Neuronal stem cell (in vitro differentiated cells): ENCODE data around the gene ATP6V0A1.
A peak's percentile ranks its signal among the peaks of the same experiment; 100 is the strongest.
"Not testable (repeated sequence)": the region's sequence is repeated elsewhere in the genome, so short reads cannot be mapped to it uniquely, and the experiment has no call there.

Experiments
- DNase-seq: peaks from one replicate; pipeline ENCODE4 v3.0.0-alpha.2; 2013; ENCODE audit warnings: low spot score
- H2AFZ ChIP-seq: one replicate; pipeline ENCODE4 v1.6.1; 2013; ENCODE audit warnings: mild to moderate bottlenecking, low read length, inconsistent platforms
- H2AK5ac ChIP-seq: 2 replicates; pipeline ENCODE4 v1.6.1; 2013; ENCODE audit warnings: low read depth, mild to moderate bottlenecking, inconsistent platforms, low read length, moderate library complexity, mixed read lengths
- H2BK120ac ChIP-seq: 2 replicates; pipeline ENCODE4 v1.6.1; 2013; ENCODE audit warnings: low read depth, mild to moderate bottlenecking, inconsistent platforms, low read length, moderate library complexity, mixed read lengths
- H2BK12ac ChIP-seq: one replicate; pipeline ENCODE4 v1.6.1; 2013; ENCODE audit warnings: low read length, inconsistent platforms
- H2BK15ac ChIP-seq: 2 replicates; pipeline ENCODE4 v1.6.1; 2013; ENCODE audit warnings: mild to moderate bottlenecking, low read length, inconsistent platforms, mixed read lengths
- H2BK5ac ChIP-seq: one replicate; pipeline ENCODE4 v1.6.1; 2013; ENCODE audit warnings: inconsistent platforms, mild to moderate bottlenecking, low read length, moderate library complexity
- H3K14ac ChIP-seq: one replicate; pipeline ENCODE4 v1.6.1; 2013; ENCODE audit warnings: low read length, inconsistent platforms
- H3K18ac ChIP-seq: 2 replicates; pipeline ENCODE4 v1.6.1; 2013; ENCODE audit warnings: low read length, inconsistent platforms
- H3K23ac ChIP-seq: 2 replicates; pipeline ENCODE4 v1.6.1; 2013; ENCODE audit warnings: low read depth, mild to moderate bottlenecking, mixed read lengths, low read length, inconsistent platforms; ENCODE audit not compliant: poor library complexity
- H3K27ac ChIP-seq: replicated peaks from 3 replicates; pipeline ENCODE4 v1.5.1; 2013; ENCODE audit warnings: low read length, inconsistent platforms
- H3K27me3 ChIP-seq, 3 experiments: 2 replicates each; pipeline ENCODE4 v1.6.1; 2013; ENCODE audit warnings: low read length in 3 of 3, mild to moderate bottlenecking in 2 of 3, inconsistent platforms in 1 of 3, low read depth in 1 of 3, mixed read lengths in 1 of 3, moderate library complexity in 1 of 3; ENCODE audit not compliant: control insufficient read depth in 3 of 3, insufficient read depth in 3 of 3
- H3K36me3 ChIP-seq, 2 donors: replicated peaks in 1 of 2; 2 replicates each; pipeline ENCODE4 v1.6.1; 2013; ENCODE audit warnings: low read length in 2 of 2; ENCODE audit not compliant: control insufficient read depth in 2 of 2, insufficient read depth in 2 of 2
- H3K4ac ChIP-seq: 2 replicates; pipeline ENCODE4 v1.6.1; 2013; ENCODE audit warnings: inconsistent platforms, mild to moderate bottlenecking, low read length, moderate library complexity
- H3K4me1 ChIP-seq, 2 donors: 1 replicate in 1 of 2; 2 replicates in 1 of 2; pipeline ENCODE4 v1.6.1; 2013; ENCODE audit warnings: low read length in 2 of 2, low read depth in 1 of 2; ENCODE audit not compliant: control insufficient read depth in 2 of 2, insufficient read depth in 1 of 2
- H3K4me2 ChIP-seq: one replicate; pipeline ENCODE4 v1.6.1; 2013; ENCODE audit warnings: mild to moderate bottlenecking, low read length, inconsistent platforms; ENCODE audit not compliant: insufficient read depth, poor library complexity, severe bottlenecking
- H3K4me3 ChIP-seq, 2 donors: 2 replicates each; pipeline ENCODE4 v1.5.1; 2013; ENCODE audit warnings: low read length in 2 of 2, mild to moderate bottlenecking in 2 of 2, inconsistent platforms in 1 of 2, moderate library complexity in 1 of 2
- H3K79me1 ChIP-seq: one replicate; pipeline ENCODE4 v1.6.1; 2013; ENCODE audit warnings: low read depth, mild to moderate bottlenecking, inconsistent platforms, low read length, moderate library complexity
- H3K9ac ChIP-seq: one replicate; pipeline ENCODE4 v1.6.1; 2013; ENCODE audit warnings: mild to moderate bottlenecking, low read depth, low read length, inconsistent platforms; ENCODE audit not compliant: poor library complexity
- H3K9me3 ChIP-seq, 2 donors: replicated peaks in 1 of 2; 2 replicates each; pipeline versions ENCODE3 to v1.6.1; 2013; ENCODE audit warnings: low read length in 2 of 2, mild to moderate bottlenecking in 2 of 2, inconsistent platforms in 1 of 2, low read depth in 1 of 2, mixed read lengths in 1 of 2, moderate library complexity in 1 of 2; ENCODE audit not compliant: control insufficient read depth in 2 of 2, insufficient read depth in 1 of 2
- H4K8ac ChIP-seq: one replicate; pipeline ENCODE4 v1.6.1; 2013; ENCODE audit warnings: low read depth, mild to moderate bottlenecking, inconsistent platforms, low read length, moderate library complexity
- H4K91ac ChIP-seq: one replicate; pipeline ENCODE4 v1.6.1; 2013; ENCODE audit warnings: low read length, low read depth, mild to moderate bottlenecking, inconsistent platforms; ENCODE audit not compliant: poor library complexity
- WGBS, 2 donors: extraction: QIAGEN DNeasy Blood & Tissue Kit; methylation state at CpG; one replicate each; pipeline ENCODE4 v1.1.7; 2013; ENCODE audit warnings: missing lambda C conversion rate in 2 of 2, mixed read lengths in 1 of 2; ENCODE audit not compliant: insufficient read length in 2 of 2, insufficient replicate concordance in 1 of 2; ENCODE audit errors: extremely low coverage in 2 of 2; 5-methylcytosine and 5-hydroxymethylcytosine counted together

The ATP6V0A1 gene

DNA sequence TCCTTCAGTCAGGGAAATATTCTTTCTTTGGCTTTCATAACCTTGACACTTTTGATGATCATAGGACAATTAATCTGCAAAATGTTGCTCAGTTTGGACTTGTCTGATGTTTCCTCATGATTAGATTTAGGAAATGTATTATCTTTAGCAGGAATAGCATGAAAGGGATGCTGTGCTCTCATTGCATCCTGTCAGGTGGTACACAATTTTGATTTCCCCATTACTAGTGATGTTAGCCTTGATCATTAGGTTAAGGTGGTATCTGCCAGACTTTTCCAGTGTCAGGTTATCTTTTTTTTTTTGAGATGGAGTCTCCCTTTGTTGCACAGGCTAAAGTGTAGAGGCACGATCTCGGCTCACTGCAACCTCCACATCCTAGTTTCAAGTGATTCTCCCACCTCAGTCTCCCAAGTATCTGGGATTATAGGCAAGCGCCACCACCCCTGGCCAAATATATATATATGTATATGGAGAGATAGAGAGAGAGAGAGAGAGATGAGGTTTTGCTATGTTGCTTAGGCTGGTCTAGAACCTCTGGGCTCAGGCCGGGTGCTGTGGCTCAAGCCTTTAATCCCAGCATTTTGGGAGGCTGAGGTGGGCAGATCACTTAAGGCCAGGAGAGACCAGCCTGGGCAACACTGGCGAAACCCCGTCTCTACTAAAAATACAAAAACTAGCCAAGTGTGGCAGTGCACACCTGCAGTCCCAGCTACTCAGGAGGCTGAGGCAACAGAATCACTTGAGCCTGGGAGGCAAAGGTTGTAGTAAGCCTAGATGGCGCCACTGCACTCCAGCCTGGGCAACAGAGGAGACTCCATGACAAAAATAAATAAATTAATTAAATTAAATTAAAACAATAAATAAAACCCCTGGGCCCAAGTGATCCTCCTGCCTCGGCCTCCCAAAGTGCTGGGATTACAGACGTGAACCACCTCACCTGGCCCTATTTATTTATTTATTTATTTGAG is 19.8 kb upstream of the ATP6V0A1 start:
- Histone ChIP-seq H2AK5ac (no peak overlapping the region), H3K4me2 (no peak overlapping the region), H3K23ac (no peak overlapping the region), H3K14ac (no peak overlapping the region), H3K18ac (no peak overlapping the region), H3K79me1 (no peaks in the 10 kb centered on the region), H3K4ac (no peak overlapping the region), H3K9ac (no peak overlapping the region), H2BK15ac (no peak overlapping the region), H4K91ac (no peak overlapping the region), H3K36me3 (no peaks in the 10 kb centered on the region), H4K8ac (no peak overlapping the region), H3K27me3 (no peaks in the 10 kb centered on the region), H2BK120ac (no peak overlapping the region), H2BK12ac (no peak overlapping the region), H2BK5ac (no peak overlapping the region), H3K9me3 (no peaks in the 10 kb centered on the region), H3K27ac (no peak overlapping the region), H3K4me3 (no peak overlapping the region), H3K4me1 (peaks cover 2 to 5% of the 10 kb centered on the region in 2 donors), H2AFZ (no peak overlapping the region)
- no CpG with 5 or more reads among the region's 9 CpGs for WGBS, 2 donors
- DNase-seq: no peak

DNA sequence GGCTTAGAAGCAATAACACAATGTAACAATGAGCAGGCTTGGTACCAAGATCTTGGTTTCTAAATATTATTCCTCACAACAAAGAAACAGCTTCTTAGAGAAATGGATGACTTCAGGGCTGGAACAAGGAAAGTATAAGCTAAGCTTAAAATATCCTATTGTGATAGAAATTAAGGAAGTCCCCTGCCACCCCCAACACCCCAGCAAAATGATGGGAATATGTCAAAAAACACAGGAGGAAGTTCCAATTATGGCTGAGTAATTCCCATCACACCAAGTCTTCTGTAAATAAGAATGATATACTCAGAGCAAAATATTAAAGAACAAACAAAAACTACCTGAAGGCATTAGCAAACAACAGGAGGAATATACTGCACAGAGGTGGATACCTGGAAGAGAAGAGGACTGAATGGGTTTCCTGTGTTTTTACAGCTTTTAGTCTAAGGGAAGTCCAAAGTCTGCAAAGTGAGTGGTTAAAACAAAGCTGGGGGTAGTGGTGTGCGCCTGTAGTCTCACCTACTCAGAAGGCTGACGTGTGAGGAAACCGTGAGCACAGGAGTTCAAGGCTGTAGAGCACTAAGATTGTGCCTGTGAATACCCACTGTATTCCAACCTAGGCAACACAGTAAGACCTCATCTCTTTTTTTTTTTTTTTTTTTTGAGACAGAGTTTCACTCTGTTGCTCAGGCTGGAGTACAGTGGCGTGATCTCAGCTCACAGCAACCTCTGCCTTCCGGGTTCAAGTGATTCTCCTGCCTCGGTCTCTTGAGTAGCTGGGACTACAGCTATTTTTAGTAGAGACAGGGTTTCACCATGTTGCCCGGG is 17.1 kb upstream of the ATP6V0A1 start:
- Histone ChIP-seq H3K14ac (no peak overlapping the region), H3K4me2 (no peak overlapping the region), H3K27me3 (no peaks in the 10 kb centered on the region), H3K27ac (no peak overlapping the region), H4K8ac (no peak overlapping the region), H2BK120ac (no peak overlapping the region), H3K4me3 (no peak overlapping the region), H2BK15ac (no peak overlapping the region), H3K18ac (no peak overlapping the region), H2BK12ac (no peak overlapping the region), H4K91ac (no peak overlapping the region), H3K4ac (no peak overlapping the region), H2AFZ (peak overlapping the region; percentile 28), H2BK5ac (no peak overlapping the region), H3K23ac (no peak overlapping the region), H3K4me1 (peaks cover 0 to 2% of the 10 kb centered on the region in 2 donors), H3K9ac (no peak overlapping the region), H3K9me3 (no peaks in the 10 kb centered on the region), H3K79me1 (no peaks in the 10 kb centered on the region), H3K36me3 (no peaks in the 10 kb centered on the region), H2AK5ac (no peak overlapping the region)
- no CpG with 5 or more reads among the region's 7 CpGs for WGBS, 2 donors
- no peak for DNase-seq

DNA sequence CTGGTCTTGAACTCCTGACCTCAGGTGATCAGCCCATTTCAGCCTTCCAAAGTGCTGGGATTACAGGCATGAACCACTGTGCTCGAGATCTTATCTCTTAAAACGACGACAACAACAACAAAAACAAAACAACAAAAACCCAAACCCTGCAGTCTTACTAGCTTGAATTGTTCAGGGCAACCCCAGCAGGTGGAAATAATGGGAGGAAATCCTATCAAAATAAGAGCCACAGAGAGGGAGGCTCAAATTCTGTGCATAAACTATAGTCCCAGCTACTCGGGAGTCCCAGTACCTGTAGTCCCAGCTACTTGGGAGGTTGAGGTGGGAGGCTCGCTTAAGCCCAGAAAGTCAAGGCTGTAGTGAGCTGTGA is 16.5 kb upstream of the ATP6V0A1 start:
- no peak overlapping the region for H4K8ac ChIP-seq
- no peak overlapping the region for H3K27ac ChIP-seq

DNA sequence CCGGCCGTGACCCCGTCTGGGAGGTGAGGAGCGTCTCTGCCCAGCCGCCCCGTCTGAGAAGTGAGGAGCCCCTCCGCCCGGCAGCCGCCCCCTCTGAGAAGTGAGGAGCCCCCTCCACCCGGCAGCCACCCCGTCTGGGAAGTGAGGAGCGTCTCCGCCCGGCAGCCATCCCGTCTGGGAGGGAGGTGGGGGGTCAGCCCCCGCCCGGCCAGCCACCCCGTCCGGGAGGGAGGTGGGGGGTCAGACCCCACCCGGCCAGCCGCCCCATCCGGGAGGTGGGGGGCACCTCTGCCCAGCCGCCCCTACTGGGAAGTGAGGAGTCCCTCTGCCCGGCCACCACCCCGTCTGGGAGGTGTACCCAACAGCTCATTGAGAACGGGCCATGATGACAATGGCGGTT is 9.5 kb upstream of the ATP6V0A1 start:
- not testable (repeated sequence) for H2BK12ac ChIP-seq

More for the DNA sequence above, 16.5 kb upstream of the ATP6V0A1 start:
- Histone ChIP-seq H4K91ac (no peak overlapping the region), H3K4ac (no peak overlapping the region), H3K14ac (no peak overlapping the region), H3K9ac (no peak overlapping the region), H2BK5ac (no peak overlapping the region), H3K9me3 (no peaks in the 10 kb centered on the region), H2BK120ac (no peak overlapping the region), H3K79me1 (no peaks in the 10 kb centered on the region), H2BK12ac (no peak overlapping the region), H3K27me3 (no peaks in the 10 kb centered on the region), H3K4me1 (peaks cover 0 to 2% of the 10 kb centered on the region in 2 donors), H3K4me2 (no peak overlapping the region), H2AFZ (peak overlapping the region; percentile 28), H2BK15ac (no peak overlapping the region), H2AK5ac (no peak overlapping the region), H3K18ac (no peak overlapping the region), H3K36me3 (no peaks in the 10 kb centered on the region), H3K23ac (no peak overlapping the region), H3K4me3 (no peak overlapping the region)
- no CpG with 5 or more reads among the region's 5 CpGs for WGBS, 2 donors
- DNase-seq: no peak

More for the DNA sequence above, 9.5 kb upstream of the ATP6V0A1 start:
- not testable (repeated sequence) for H3K27ac ChIP-seq, H2BK5ac ChIP-seq, H3K18ac ChIP-seq, H4K8ac ChIP-seq, H3K4ac ChIP-seq, H2BK120ac ChIP-seq, H2AK5ac ChIP-seq, DNase-seq, H2BK15ac ChIP-seq, H3K23ac ChIP-seq, H4K91ac ChIP-seq, H3K4me1 ChIP-seq, H3K14ac ChIP-seq, H3K27me3 ChIP-seq, H3K4me3 ChIP-seq, H3K4me2 ChIP-seq, H3K79me1 ChIP-seq, H2AFZ ChIP-seq, H3K36me3 ChIP-seq, H3K9me3 ChIP-seq, H3K9ac ChIP-seq
- WGBS, 2 donors: no CpG with 5 or more reads among the region's 27 CpGs
